ENCODE results near the gene KNDC1.

DNA sequence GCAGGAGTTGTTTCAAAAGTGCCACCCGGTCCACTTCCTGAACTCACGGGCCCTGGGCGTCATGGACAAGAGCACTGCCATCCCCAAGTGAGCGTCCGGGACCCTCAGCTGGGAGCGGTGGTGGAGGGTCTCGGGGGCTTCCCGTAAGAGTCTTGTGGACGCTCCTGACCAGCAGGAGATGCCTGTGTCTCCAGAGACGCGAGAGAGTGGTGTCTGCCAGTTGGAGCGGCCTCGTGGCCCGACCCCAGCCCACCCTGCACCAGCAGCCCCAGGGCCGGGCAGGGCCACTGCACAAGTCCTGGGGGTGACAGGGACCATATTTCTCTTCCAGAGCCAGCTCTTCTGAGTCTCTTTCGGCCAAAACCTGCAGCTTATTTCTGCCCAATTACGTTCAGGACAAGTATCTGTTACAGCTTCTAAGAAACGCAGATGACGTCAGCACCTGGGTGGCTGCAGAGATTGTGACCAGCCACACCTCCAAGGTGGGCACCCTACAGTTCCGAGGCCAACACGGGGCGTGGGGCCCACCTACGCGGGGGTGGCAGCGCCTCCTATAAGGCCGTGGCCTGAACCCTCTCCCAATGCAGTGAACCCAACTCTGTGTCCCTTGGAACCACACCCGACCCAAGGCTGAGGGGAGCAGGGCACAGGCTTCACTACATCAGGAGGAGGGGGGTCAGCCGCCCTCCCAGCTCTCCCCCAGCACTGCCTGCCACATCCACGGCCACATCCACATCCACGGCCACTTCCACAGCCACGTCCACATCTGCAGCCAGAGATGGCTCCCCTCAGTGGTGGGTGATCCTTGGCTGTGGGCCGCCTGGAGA lies 53.8 kb downstream of the KNDC1 start:
- TF ChIP-seq CTCF (IDR thresholded peaks at IDR 0.05) (no peak), EZH2 (IDR thresholded peaks at IDR 0.05; ENCODE audit: borderline replicate concordance, insufficient read depth, low read depth, low read length, poor library complexity, severe bottlenecking) (no peak)
